ENCODE measurements around the gene RHOG. TPM values are rescaled to one million over a fixed set of nuclear protein-coding genes. Genes with fewer than 3 reads are reported as not detected.

Gene RHOG
- total RNA-seq, 2 experiments from 2014 or later, result 158 to 172 TPM

Other genes starting within 250 kb of the RHOG start
- not detected for gene ART5, start 199.0 kb downstream of the RHOG start, total RNA-seq
- gene ART1, start 195.8 kb downstream of the RHOG start, total RNA-seq, result not detected
- 1 to 10 TPM; 3.0 to 3.1 TPM for gene CHRNA10, start 169.6 kb downstream of the RHOG start, total RNA-seq
- 100 to 1,000 TPM in 1 of 2 experiments, 10 to 100 TPM in 1; 94.7 to 116 TPM for gene NUP98, start 43.4 kb downstream of the RHOG start, total RNA-seq
- gene PGAP2, start 32.4 kb downstream of the RHOG start, total RNA-seq, result 10 to 100 TPM; 30.0 to 30.9 TPM
- gene STIM1, start 14.7 kb upstream of the RHOG start, total RNA-seq, result 100 to 1,000 TPM; 103 to 108 TPM

All from activated CD4-positive, alpha-beta T cell treated with anti-CD3 and anti-CD28 coated beads, Interleukin-2, amount 10 ng/mL, durations not matched to agents 7 days and 5 days (primary cell).